Retina (tissue), 1 donor: Measurements from ENCODE around the gene JPH4.
A peak's percentile ranks its signal among the peaks of the same experiment; 100 is the strongest.

Experiments used
- DNase-seq: peaks from one replicate; pipeline ENCODE4 v3.0.0-alpha.2; 2016

The JPH4 gene

GRCh38 chr14:23561873-23562821 lies 16.4 kb downstream of the JPH4 start:
- no peak for DNase-seq

DNA sequence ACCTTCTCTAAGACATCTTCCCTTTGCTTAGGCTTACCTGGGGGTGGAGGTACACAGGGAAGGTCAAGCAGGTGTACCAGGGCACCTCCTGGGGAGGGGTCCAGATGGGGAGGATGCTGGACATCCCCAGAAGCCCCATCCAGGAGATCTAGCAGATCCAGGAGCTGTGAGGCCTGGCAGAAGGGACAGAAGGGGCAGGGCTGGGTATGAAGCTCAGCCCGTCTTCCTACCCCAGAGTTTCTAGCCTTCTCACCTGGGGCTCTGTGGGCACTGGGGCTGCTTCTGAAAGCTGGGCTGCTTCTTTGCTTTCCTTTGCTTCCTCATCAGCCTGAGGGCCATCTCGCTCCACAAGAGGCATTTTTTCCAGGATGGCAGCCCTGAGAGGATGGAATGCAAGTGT lies 17.3 kb downstream of the JPH4 start:
- no peak for DNase-seq

DNA sequence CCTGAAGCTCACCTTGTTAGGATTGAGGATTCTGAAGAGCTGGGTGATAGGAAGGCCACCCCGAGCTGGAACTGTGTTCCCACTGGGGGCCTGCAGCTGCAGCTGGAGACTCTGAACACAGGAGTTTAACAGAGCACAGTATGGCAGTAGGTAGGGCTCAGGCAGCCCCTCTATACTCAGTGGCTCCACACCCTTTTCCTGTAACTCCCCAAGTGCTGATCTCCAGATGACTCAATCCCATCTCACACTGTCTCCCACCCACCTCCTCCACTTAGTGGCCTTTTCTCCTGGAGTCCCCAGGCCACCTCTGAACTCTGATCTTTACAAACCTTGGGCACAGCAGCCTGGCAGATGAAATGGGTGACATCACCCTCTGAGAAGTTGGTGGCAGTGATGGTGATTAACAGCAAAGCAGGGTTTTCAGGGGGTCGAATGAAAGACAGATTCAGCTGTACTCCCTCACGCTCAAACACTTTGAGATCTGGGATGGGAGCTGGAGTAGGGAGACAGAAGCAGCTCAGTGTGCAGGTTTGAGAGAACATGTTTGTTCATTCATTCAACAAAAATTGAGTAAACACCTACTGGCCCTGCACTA lies 18.6 kb downstream of the JPH4 start:
- DNase-seq, result no peak

DNA sequence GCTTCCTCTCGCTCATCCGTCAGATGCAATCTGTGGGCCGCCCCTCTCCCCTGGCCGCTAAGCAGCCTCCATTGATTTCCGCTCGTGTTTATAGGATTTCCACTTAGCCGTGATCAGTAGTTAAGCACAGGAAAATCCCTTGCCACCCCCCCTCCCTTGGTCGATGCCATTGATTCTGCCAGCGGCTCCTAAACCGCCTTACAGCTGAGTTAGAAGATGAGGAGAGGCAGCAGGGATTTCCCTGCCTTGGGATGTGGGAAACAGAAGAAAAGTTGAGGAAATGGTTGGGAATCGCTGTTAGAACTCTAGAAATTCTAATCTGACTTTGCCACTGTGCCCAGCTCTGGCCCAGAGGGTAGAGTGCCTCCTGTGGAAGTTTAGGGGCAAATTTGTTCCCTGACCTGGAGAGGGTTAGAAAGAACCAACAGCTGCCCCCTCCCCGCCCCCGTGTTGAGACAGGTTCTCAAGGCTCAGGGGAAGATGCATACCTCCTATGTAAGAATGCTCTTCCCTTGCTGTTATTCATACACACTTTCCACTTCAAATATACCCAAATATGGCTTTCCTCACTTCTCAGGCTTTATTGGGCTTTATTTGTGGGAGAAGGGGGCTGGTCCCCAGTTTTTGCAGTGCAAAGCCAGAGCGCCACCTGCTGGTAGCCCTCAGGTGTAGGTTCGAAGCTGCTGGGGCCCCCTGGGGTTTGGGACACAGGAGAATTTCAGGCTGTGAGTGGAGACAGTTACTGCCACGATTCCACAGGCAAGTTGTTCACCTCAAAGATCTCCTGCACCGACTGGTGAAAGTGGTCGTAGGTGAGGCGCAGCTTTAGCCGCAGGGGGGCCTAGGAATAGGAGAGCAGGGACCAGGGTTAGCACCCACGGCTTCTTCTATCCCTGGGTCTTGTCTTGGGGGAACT lies 19.3 kb downstream of the JPH4 start:
- DNase-seq, result peak; percentile 67

- no peak for DNase-seq
Measured at GRCh38 chr14:23558346-23559009, 20.1 kb downstream of the JPH4 start.

DNA sequence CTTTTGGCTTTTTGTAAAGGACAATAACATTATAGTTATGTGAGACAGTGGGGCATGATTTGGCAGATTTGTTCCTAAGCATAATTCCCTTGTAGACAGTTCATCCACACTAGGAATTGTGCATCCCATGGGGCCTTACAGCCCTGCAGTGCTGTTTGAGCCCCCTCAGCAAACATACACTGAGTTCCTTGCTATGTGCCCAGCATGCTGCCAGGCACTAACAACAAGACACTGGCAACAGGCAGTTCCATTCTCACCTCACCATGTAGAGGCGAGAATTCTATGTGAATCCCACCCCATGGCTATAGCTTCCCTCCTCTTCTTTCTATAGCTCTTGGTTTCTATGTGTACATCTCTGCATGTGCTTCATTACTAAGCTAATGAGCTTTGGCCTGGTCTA lies 20.6 kb downstream of the JPH4 start:
- DNase-seq, result no peak

DNA sequence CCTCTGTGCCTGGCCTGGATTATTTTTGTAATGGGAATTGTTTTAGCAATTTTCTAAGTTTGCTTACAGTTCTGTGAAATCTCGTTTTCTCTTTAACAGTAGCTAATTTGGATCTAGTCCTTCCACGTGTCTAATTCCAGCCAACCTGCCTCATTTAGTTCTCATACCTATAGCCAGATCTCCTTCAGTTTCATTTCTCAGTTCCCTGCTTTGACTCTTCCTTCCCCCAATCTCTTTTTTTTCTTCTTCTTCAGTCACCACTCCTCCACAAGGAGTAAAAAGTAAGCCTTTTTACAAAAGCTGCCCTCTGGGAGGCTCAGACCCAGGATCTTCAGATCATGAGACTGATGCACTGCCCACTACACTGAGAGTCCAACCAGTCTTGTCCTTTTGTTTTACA lies 21.1 kb downstream of the JPH4 start:
- no peak for DNase-seq

- DNase-seq, result no peak
Measured at GRCh38 chr14:23556700-23557440, 21.7 kb downstream of the JPH4 start.

DNA sequence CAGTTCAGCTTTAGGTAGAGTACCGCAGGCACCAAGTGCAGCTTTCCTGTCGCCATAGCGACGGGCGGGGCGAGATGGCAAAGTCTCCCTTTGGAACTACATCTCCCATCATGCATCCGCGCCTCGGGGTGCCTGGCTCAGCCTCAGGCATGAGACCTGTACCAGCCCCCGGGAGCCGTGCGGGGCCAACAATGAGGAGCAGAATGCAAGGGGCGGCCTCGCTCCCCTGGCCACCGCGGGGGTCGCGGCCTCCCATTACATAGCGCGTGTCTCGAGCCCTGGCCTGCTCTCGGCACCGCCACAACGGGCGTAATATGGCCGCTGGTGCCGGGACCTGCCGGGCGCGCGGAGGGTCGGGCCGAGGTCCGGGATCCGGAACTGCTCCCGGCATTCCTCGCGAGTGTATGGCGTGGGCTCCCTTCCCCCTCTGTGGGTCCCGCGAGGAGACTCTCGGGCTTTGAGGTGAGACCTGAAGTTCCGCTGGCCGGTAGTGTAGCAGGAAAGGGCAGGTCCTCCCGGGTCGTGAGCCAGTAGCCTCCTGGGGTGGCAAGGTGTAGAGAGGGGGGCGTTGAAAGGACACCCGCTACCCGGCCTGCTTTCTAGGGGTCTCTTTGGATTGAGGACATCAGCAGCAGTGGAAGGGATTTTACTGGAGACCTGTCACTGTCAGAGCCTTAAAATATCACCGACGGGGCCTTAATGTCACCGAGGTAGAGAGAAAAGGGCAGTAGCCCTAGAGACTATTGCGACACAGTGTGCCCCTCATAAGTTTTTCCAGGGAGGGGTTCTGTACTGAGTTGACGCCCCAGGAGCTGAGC lies 22.5 kb downstream of the JPH4 start, which contains the start of gene THTPA:
TSS of gene THTPA (plus strand) at position 390 of the 818 bp plus-strand sequence. CDS start 487 bp downstream, outside the sequence.
- DNase-seq, result peak; percentile 97

DNA sequence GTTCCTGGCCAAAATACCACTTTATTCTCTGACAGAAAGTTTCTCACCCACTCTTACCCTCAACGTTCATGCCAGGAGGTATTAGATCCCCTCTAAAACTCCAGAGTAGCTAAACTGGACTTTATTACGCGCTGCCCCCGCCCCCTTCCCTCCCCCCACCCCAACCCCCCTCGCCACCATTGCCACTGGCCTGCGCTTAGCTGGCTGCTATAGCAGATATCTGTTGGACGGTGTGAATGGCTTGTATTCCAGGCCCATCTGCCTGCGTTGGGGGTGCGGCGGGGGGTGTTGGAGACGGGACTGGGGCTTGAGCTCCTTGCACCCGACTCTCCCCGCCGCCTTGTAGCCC lies 23.1 kb downstream of the JPH4 start:
- DNase-seq, result no peak

GRCh38 chr14:23551266-23552028 lies 27.1 kb downstream of the JPH4 start, which contains the start of gene ZFHX2:
Gene ZFHX2, minus strand, starts transcription at chr14:23551765. Its CDS starts 16,440 bp downstream, at chr14:23535325.
- peak; percentile 94 for DNase-seq

- DNase-seq, result no peak
Measured at GRCh38 chr14:23550812-23551265, 27.8 kb downstream of the JPH4 start.

GRCh38 chr14:23550131-23550811 lies 28.3 kb downstream of the JPH4 start:
- DNase-seq, result peak; percentile 58

GRCh38 chr14:23548351-23549318 lies 30.0 kb downstream of the JPH4 start:
- DNase-seq, result no peak

DNA sequence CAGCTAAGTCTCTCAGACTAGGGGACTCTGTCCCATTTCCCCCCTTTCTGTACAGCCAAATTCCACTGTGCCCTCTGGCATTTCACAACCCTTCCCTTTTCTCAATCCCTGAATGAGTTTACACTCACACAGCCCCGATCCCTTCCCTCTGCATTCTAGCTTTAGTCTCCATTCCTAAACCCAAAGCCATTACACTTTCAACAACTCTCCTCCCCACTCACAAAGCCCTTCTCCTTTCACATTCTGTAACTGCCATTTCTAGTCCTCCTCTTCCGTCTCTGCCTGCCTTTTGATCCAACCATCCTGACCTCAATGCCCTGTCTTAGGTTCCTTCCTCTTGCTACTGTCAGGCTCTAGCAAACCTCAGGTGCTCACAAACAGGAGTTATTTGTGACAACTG lies 30.7 kb downstream of the JPH4 start:
- no peak for DNase-seq

DNA sequence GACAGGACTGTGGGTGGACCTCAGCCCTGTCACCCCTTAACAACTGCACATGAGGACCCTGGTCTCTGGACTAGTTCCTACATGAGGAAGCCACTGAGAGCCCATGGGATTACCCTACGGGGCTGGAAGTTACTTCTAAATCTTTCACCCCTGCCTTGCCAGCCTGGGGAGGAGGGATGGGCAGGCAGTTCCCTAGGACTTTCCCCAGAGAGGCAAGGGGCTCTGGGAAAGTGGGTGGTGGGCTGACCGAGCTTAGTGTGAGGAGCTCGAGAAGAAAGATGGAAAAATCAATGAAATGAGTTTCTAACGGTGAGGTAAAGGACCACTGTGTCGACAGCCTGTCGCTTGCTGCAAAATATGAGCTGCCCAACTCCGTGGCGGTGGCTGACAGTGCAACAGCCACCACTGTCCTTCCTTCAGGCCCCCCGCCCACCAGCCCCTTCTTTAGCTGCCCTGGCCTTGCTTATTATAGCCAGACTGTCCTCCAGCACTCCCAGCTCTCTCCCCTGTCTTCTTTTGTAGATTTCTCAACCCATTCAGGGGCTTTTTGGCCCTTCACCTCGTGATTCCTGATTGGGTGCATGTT lies 32.0 kb downstream of the JPH4 start:
- no peak for DNase-seq

DNA sequence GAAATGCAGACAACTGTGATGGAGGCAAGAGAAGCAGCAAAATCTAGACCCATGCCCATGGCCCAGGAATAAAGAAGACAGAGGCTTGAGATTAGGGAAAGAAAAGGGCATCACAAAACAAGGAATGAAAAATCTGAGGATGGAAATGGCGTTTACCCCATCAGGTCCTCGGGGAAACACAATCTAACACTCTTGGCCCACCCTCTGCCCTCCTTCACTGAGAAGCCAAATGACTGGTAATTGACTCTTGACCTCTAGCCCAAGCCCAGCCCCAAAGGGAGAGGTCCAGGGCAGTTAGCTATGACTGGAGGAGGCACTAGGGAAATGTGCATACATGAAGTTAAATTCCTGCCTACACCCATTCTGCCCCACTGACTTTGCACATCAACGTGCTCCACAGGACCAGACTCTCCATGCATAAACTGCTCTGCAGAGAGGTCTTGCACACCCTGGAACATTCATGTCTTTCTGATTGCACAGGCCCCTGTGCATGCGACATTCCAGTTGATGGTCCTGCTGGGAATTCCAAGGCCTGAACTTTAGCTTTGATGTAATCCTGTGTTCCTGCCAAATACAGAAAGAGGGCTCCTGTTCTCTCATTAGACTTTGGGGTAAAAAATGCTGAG lies 32.7 kb downstream of the JPH4 start:
- DNase-seq, result no peak
